Hematopoietic multipotent progenitor cell (in vitro differentiated cells): ENCODE measurements around the gene BUD23. TPM values are rescaled to one million over a fixed set of nuclear protein-coding genes. Genes with fewer than 3 reads are reported as not detected.
A peak's percentile ranks its signal among the peaks of the same experiment; 100 is the strongest.

Source experiments
- DNase-seq, 3 donors: peaks; one replicate each; pipeline ENCODE4 v3.0.0-alpha.2; 2011 to 2015; ENCODE audit warnings: low read depth in 2 of 3, low spot score in 2 of 3
- small RNA-seq: library from RNA; depleted of rRNA; stranded (forward); fragments of <200 nt; gene quantifications from one replicate; pipeline ENCODE3, GENCODE V24; 2012
- total RNA-seq: library from RNA; depleted of rRNA; stranded (reverse); fragments of >200 nt; gene quantifications from one replicate; pipeline ENCODE4 v1.2.3, GENCODE V29; 2012

BUD23 gene
- total RNA-seq, 1 donor = 20.2 TPM

GRCh38 chr7:73738612-73739386 is 55.4 kb downstream of the BUD23 start, which contains the start of gene ABHD11:
ABHD11 (minus strand) TSS chr7:73738802; CDS start chr7:73738770, 32 bp downstream.
- peak; percentile 94 to 99 (median 96) for DNase-seq

- no peak for DNase-seq
Measured at GRCh38 chr7:73739387-73739767, 56.0 kb downstream of the BUD23 start.

GRCh38 chr7:73740212-73740611 is 56.8 kb downstream of the BUD23 start:
- DNase-seq = no peak

- DNase-seq = no peak
Measured at GRCh38 chr7:73740771-73741170, 57.4 kb downstream of the BUD23 start.

GRCh38 chr7:73741600-73741999 is 58.2 kb downstream of the BUD23 start:
- DNase-seq = no peak

- no peak for DNase-seq
Measured at GRCh38 chr7:73742338-73742752, 58.9 kb downstream of the BUD23 start.

GRCh38 chr7:73742753-73743641 is 59.6 kb downstream of the BUD23 start:
- DNase-seq = no peak

GRCh38 chr7:73746378-73746777 is 63.0 kb downstream of the BUD23 start:
- DNase-seq = no peak

Small RNA genes lying within 50 kb of the gene (small RNA-seq; reads per million reads assigned to genes)
- gene MIR4284 (not detected), gene RN7SL265P (not detected)

Other genes with a start within 250 kb of the BUD23 start
- 0.54 TPM for gene FZD9, start 249.8 kb upstream of the BUD23 start, total RNA-seq
- 22.9 TPM for gene BAZ1B, start 161.3 kb upstream of the BUD23 start, total RNA-seq
- 16.4 TPM for gene BCL7B, start 125.9 kb upstream of the BUD23 start, total RNA-seq
- gene TBL2, start 105.0 kb upstream of the BUD23 start, total RNA-seq = 51.2 TPM
- gene MLXIPL, start 59.1 kb upstream of the BUD23 start, total RNA-seq = not detected
- gene VPS37D, start 15.8 kb upstream of the BUD23 start, total RNA-seq = not detected
- gene DNAJC30, start 144 bp upstream of the BUD23 start, total RNA-seq = 4.8 TPM
- 0.27 TPM for gene STX1A, start 36.1 kb downstream of the BUD23 start, total RNA-seq
- gene ABHD11, start 55.2 kb downstream of the BUD23 start, total RNA-seq = 11.3 TPM
- gene CLDN3, start 86.7 kb downstream of the BUD23 start, total RNA-seq = not detected
- gene CLDN4, start 147.4 kb downstream of the BUD23 start, total RNA-seq = under 0.01 TPM
- gene METTL27, start 158.9 kb downstream of the BUD23 start, total RNA-seq = 0.27 TPM
- not detected for gene TMEM270, start 177.6 kb downstream of the BUD23 start, total RNA-seq